GM23338 (cell line): ENCODE results near the gene NET1.

Experiments used
- CREB1 ChIP-seq: fragments of 250-450 bp; sonication (Bioruptor Pico); IDR thresholded peaks from 2 replicates; pipeline ENCODE4 v1.5.0; 2020; ENCODE audit warnings: low read depth, mild to moderate bottlenecking, moderate library complexity
- CTCF ChIP-seq, 2 experiments: fragments of 200-600 bp in 1 of 2; sonication (generic) in 1 of 2; conservative IDR thresholded peaks; 2 replicates each; pipeline versions ENCODE4 v1.5.1 to v1.6.1; 2016 to 2017; ENCODE audit warnings: antibody characterized with exemption in 2 of 2, low read depth in 2 of 2, mild to moderate bottlenecking in 2 of 2, moderate library complexity in 1 of 2
- EZH2 ChIP-seq: fragments of 200-600 bp; sonication (generic); IDR thresholded peaks from one replicate; pipeline ENCODE4 v1.8.0; 2017; ENCODE audit warnings: antibody characterized with exemption, mild to moderate bottlenecking, low read depth; ENCODE audit not compliant: unreplicated experiment
- EZH2phosphoT487 ChIP-seq: fragments of 200-600 bp; sonication (generic); IDR thresholded peaks from one replicate; pipeline ENCODE4 v1.8.1; 2018; ENCODE audit warnings: antibody characterized with exemption; ENCODE audit not compliant: unreplicated experiment
- JUNB ChIP-seq: IDR thresholded peaks from one replicate; pipeline ENCODE4 v1.6.1; 2016; ENCODE audit warnings: antibody characterized with exemption; ENCODE audit not compliant: unreplicated experiment
- POLR2AphosphoS5 ChIP-seq: IDR thresholded peaks from 2 replicates; pipeline ENCODE4 v1.6.1; 2016; ENCODE audit warnings: antibody characterized with exemption, low read depth
- REST ChIP-seq: IDR thresholded peaks from one replicate; pipeline ENCODE4 v1.6.1; 2018; ENCODE audit warnings: antibody characterized with exemption; ENCODE audit not compliant: unreplicated experiment
- STAT1 ChIP-seq: IDR thresholded peaks from one replicate; pipeline ENCODE4 v1.6.1; 2016; ENCODE audit warnings: antibody characterized with exemption; ENCODE audit not compliant: unreplicated experiment
- ZNF114 ChIP-seq: fragments of 250-450 bp; sonication (Bioruptor Pico); IDR thresholded peaks from 2 replicates; pipeline ENCODE4 v1.5.0; 2020; ENCODE audit warnings: mild to moderate bottlenecking, moderate library complexity
- ZNF331 ChIP-seq: fragments of 250-450 bp; sonication (Bioruptor Pico); IDR thresholded peaks from 2 replicates; pipeline ENCODE4 v1.5.0; 2020; ENCODE audit warnings: low read depth, mild to moderate bottlenecking, moderate library complexity

- TF ChIP-seq POLR2AphosphoS5 (no peak), EZH2phosphoT487 (no peak), CTCF (conservative IDR thresholded peaks at IDR 0.05; ENCODE audit: low read depth in 2 of 2) (no peak), EZH2 (no peak), CREB1 (CRISPR knock-in tag) (no peak), REST (no peak), ZNF331 (no peak), ZNF114 (CRISPR knock-in tag) (no peak), STAT1 (no peak), JUNB (no peak)
Measured at GRCh38 chr10:5411941-5412276, 448 bp upstream of the NET1 start.
